Measurements from ENCODE around the gene RHOJ.

The RHOJ gene

GRCh38 chr14:63209160-63209559, 4.9 kb downstream of the RHOJ start:
- DNase-seq = no peak

- DNase-seq = no peak
Observed at GRCh38 chr14:63210812-63211211, 6.6 kb downstream of the RHOJ start.

- DNase-seq = no peak
Observed at GRCh38 chr14:63212209-63212608, 8.0 kb downstream of the RHOJ start.

- no peak for DNase-seq
Observed at GRCh38 chr14:63212776-63213500, 8.7 kb downstream of the RHOJ start.

GRCh38 chr14:63214417-63215196, 10.4 kb downstream of the RHOJ start:
- DNase-seq = no peak

DNA sequence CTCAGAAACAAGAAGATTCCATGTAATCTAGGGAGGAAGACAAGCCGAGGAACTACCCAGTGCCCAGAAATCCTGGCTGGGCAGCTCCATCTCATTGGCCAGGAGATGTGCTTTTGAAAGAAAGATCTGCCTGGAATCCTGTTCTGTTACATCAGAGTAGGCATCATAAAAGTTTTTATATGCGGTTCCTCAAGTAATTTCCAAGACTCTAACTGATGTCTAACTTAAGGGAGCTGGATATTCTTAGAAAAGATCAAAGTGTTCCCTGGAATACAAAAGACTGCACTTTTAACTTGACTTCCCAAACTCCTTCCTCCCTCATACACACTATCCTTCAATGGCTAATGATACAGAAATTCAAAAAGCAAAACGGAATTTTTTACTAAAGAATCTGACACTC, 16.3 kb downstream of the RHOJ start:
- DNase-seq = no peak

DNA sequence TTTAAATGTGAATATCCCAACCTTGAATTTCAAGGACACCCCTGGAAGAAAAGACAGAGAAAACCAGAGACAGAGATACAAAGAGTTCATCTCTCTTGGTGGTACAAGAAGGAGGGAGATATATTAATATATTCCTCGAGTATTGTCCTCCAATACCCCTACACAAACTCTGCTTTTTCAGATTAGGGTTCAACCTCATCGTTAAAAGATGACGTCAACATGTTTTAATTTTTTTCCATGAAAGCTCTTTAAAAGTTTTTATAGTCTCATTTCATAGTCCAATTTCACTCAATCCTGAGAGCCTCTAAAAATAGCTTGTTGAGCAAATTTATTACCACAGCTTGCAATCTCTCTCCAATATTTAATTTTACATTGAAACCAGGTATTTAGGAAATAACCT, 19.4 kb downstream of the RHOJ start:
- no peak for DNase-seq

DNA sequence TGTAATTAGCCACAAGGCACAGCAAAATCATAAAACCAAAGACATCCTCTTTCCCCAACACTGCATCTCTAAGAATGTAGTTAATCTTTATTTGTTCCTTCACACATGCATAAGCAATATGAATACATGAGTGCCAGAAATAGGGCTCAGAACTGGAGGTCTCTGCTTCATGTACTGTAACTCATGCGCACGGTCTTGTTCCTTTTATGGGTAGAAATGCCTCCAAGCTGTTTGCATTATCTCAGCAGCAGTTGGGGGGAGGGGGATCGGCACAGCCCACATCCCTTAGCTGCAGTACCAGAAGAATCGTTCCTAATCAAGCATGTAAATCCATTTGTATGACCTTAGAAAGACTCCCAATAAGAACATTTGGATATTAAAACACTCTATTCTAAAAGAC, 20.0 kb downstream of the RHOJ start:
- no peak for DNase-seq

GRCh38 chr14:63228217-63228616, 24.0 kb downstream of the RHOJ start:
- DNase-seq = no peak

DNA sequence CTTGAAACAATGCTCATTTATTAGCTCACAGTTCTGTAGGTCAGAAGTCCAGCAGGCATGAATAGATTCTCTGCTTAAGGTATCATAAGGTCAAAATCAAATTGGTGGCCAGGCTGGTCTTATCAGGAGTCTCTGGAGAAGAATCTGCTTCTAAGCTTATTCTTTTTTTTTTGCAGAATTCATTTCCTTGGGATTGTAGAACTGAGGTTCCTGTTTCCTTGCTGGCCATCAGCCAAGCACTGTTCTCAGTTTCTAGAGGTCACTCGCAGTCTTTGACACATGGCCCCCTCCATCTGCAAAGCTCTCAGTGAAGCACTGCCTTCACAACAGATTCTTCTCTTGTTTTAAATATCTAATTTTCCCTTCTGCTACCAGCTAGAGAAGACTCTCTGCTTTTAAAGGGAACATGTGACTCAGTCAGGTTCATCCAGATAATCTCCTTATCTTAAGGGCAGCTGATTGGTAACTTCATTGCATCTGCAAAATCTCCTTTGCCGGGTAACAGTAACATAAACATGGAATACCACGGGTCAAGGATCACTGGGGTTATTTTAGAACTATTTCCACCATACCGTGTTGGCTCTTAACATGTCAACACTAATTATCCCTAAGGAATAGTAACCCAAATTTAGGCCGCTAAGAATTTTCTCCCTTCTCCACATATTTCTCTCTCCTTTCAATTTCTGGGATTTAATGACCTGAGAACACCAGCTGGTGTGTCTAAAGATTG, 25.3 kb downstream of the RHOJ start:
- DNase-seq = no peak

DNA sequence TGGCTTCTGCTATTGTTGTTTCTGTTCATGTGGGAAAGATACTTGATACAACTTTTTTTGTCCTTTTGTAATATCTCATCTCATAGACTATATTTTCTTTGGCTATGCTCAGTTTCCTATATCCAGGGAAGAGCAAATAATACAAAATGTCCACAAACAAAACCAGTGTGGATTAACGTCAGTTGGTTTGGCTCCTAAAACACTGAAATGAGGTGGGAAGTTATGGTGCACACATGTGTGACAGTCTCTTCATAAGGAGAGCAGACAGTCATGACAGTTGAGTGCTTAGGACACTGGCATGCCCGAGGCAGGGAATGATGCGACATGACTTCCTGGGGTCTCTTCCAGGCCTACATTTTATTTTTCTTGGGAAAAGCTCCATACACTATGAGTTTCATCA, 27.5 kb downstream of the RHOJ start:
- DNase-seq = no peak

DNA sequence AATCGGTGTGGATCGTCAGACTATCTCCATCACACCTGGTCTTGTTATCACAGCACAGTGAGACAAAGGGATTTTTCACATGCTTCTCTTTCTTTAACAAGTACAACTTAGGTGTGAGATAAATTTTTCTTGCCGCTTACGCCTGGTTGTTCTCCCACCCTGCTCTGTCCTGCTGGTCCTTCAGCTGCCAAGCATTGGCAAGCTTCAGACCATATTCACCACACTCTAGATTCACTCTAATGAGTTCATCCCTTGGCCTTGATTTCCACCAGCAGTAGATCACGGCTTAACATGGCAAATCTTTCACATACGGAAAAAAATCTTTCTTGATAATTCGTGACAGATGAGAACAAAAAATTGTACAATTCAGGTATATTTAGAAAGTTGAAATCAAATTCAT, 33.5 kb downstream of the RHOJ start:
- DNase-seq = no peak

DNA sequence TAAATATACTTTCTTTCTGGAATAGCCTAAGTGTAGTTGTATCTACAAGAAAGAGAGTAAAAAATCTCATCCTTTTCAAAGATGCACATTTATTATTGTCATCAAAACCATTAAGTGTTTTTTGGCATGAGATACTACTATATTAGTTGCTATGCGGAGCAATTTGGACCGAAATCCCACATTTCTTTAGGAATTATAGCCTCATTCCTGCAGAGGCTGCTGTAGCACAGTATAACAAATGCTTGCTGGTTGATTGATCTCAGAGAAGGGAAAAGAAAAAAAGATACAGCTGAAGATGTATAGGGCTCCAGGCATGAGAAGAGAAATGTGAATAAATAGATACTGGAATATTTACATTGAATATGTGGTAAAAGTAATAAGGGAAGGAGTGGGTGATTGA, 36.0 kb downstream of the RHOJ start:
- DNase-seq = no peak

DNA sequence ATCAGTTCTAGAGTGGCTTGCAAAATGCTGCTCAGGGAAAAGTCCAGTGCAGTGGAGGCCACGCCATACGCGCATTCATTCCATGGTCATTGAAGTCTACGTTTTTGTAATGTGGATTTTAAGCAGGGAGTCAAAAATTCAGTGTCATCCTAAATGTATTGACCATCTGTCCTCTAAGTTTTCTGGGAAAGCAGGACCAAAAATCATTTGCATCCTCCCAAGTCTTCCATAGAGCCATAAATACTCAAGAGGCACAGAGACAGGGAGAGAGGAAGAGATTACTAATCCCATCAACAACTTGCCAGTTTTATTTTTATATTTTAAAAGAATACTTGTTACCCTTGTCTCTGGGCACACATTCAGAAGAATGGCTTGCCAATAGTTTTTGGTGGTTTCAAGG, 36.9 kb downstream of the RHOJ start:
- DNase-seq = no peak

- DNase-seq = no peak
Observed at GRCh38 chr14:63243646-63244045, 39.4 kb downstream of the RHOJ start.

DNA sequence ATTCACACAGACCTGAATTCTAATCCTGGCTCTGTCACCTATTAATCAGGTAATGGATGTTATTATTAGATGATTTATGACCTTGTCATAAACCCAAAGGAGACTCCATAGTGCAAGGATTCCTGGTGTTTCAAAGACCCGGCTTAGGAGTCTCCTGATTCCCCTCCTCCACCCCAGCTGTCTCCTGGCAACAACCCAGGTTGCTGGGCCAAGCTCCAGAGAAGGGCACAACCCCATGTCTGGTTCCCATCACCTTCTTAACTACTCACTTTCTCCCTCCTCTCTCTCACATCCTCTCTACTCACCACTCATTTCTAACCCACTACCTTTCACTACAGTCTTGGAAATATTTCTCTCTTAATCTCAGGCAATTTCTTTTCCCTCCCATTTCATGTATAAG, 41.6 kb downstream of the RHOJ start:
- DNase-seq = no peak

DNA sequence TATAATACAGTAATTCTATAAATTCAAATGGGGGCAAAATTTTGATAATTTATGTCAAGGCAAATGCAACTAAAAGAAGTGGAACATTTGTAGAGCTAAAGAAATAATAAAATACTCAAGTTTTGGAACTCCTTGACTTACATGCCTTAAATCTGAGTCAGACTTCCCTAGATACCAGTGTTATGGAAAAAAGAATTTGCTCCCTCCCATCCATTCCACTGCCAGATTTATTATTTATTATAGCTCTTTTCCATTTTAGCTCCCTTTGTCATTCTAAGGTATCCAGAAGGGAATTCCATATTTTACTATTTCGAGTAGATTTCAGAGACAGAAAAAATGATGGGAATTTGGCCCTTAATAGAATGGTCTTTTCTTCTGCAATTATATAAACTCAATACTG, 44.0 kb downstream of the RHOJ start:
- no peak for DNase-seq

DNA sequence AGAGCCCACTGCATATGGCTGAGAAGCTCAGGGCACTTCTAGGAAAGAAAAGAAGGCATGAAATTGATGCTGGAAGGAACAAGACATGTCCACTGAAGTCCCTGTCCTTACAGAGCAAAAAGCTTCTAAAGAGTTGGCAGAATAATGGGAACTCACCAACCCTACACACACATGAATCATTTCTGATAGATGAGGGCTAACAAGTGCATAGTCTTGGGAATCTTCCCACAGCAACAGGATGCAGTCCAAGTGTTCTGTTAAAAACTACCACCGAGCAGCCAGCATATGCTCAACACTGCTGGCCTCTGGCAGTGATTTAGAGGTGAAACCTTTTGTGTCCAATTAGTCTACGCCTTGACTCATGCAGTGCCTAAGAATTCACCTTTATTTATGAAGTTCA, 44.8 kb downstream of the RHOJ start:
- DNase-seq = no peak

DNA sequence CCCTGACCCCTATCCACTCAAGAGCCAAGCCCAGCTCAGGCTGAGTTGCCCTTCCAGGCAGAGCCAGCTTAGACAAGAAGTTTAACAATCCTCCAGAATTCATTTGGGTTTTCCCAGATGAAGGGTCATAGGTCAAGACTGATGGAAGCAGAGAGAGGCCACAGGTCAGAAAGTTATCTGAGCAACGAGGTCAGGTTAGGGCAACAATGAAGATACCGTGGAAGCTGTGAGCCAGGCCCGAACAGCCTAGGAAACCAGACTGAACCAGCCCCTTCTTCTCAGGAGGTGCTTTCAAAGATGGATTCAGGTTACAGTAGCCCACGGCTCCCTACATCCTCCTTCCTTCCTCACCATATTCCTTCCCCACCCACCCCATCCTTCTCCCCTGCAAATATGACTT, 53.1 kb downstream of the RHOJ start:
- DNase-seq = no peak

DNA sequence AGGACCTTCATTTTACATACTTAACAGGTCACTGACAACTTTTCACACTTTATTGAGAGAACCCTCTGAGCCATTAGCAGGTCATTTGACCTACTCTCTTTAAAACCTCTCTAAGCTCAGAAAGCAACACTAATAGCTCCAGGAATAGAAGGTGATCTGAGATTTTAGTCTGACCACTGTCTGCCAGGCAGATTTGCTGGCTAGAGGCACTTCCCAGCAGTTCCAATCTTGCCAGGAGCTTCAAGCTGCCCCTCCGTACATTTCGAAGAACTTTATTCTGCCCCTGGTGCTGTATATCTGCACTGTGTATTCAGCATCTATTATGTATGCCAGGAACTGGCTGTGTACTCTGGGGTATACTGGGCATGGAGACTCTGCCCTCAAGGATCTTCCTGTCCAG, 58.2 kb downstream of the RHOJ start:
- no peak for DNase-seq

- DNase-seq = no peak
Observed at GRCh38 chr14:63266106-63266505, 61.9 kb downstream of the RHOJ start.

DNA sequence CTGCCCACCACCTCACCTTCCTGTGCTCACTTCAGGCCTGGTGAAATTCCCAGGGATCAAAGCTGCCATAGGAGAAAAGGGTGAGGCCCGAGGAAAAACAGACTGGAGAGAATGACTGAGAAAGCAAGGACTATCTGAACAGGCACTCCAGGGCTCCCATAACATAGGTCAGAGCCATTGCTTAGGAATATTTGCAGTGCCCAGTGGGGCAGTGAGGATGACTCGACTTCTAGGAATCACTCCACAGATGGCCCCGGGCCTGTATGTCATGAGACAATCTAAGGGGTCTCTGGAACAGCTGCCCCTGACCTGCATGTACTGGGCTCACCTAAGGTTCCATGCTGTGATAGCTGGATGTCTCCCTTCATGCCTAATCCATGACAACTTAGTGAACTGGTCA, 62.9 kb downstream of the RHOJ start:
- no peak for DNase-seq

GRCh38 chr14:63268771-63269170, 64.5 kb downstream of the RHOJ start:
- no peak for DNase-seq
